ENCODE results near the gene TTC12. TPM values are rescaled to one million over a fixed set of nuclear protein-coding genes. Genes with fewer than 3 reads are reported as not detected.

The TTC12 gene
- total and polyA plus RNA-seq, 2 of the 8 experiments (the other 6 are each of a cell fraction or from before 2014, with no cell fraction given) = 4.7 to 9.0 TPM

- Histone ChIP-seq H3K4me1 (replicated peaks in 1 of 4; ENCODE audit: control insufficient read depth in 3 of 4, insufficient read depth in 4 of 4, low read length in 3 of 4) (no peaks in the 10 kb centered on the region), H3K27ac (ENCODE audit: low read depth, low read length) (no peak overlapping the region), H3K4me2 (ENCODE audit: insufficient read depth in 1 of 2, low read depth in 2 of 2, low read length in 2 of 2) (no peak overlapping the region), H3K79me2 (ENCODE audit: control insufficient read depth in 1 of 2, insufficient read depth in 2 of 2, low read length in 2 of 2) (no peaks in the 10 kb centered on the region), H2BK120ac (replicated peaks; ENCODE audit: low read depth, low read length) (no peak overlapping the region), H4K8ac (ENCODE audit: extremely low read depth, insufficient read depth, low read length) (no peak overlapping the region), H3K14ac (ENCODE audit: insufficient read length) (no peak overlapping the region), H3K4me3 (ENCODE audit: extremely low read depth in 1 of 4, insufficient read depth in 2 of 4, low read depth in 3 of 4, low read length in 4 of 4) (no peak overlapping the region), H3K36me3 (ENCODE audit: control insufficient read depth in 2 of 4, insufficient read depth in 4 of 4, low read length in 3 of 4) (no peaks in the 10 kb centered on the region), H4K91ac (replicated peaks; ENCODE audit: insufficient read length, low read length) (peak overlapping the region; percentile 31), H4K5ac (ENCODE audit: insufficient read length, low read depth, low read length) (no peak overlapping the region), H4K20me1 (replicated peaks in 1 of 2; ENCODE audit: control insufficient read depth in 1 of 2, insufficient read depth in 2 of 2, low read length in 2 of 2) (no peaks in the 10 kb centered on the region), H3K27me3 (replicated peaks in 1 of 4; ENCODE audit: control insufficient read depth in 3 of 4, extremely low read depth in 1 of 4, insufficient read depth in 3 of 4, low read length in 3 of 4) (no peaks in the 10 kb centered on the region), H2BK5ac (ENCODE audit: low read depth, low read length) (no peak overlapping the region; the same call in 1 of the 2 replicates), H3K56ac (replicated peaks; ENCODE audit: insufficient read length, low read depth, low read length) (no peak overlapping the region), H2AFZ (ENCODE audit: low read length) (no peak overlapping the region), H2BK20ac (ENCODE audit: low read length) (no peak overlapping the region), H2BK12ac (ENCODE audit: low read depth, low read length) (no peak overlapping the region), H2AK5ac (ENCODE audit: low read depth, low read length) (no peak overlapping the region), H3K9me3 (ENCODE audit: insufficient read depth in 2 of 2, low read depth in 1 of 2, low read length in 1 of 2) (no peaks in the 10 kb centered on the region), H3K23me2 (ENCODE audit: low read depth, low read length) (no peaks in the 10 kb centered on the region; the same call in 1 of the 2 replicates), H3K79me1 (ENCODE audit: low read depth, low read length) (no peaks in the 10 kb centered on the region), H3K9ac (replicated peaks in 1 of 4; ENCODE audit: extremely low read depth in 1 of 4, low read depth in 3 of 4, low read length in 3 of 4) (no peak overlapping the region), H3K18ac (ENCODE audit: extremely low read depth, low read length) (no peak overlapping the region), H2BK15ac (ENCODE audit: low read length) (no peak overlapping the region), H3K4ac (replicated peaks; ENCODE audit: insufficient read length, low read depth, low read length) (no peak overlapping the region), H3K23ac (ENCODE audit: insufficient read length) (no peak overlapping the region)
- CTCF ChIA-PET (ENCODE audit: partially characterized antibody) = no interaction called here
- POLR2A ChIA-PET (ENCODE audit: partially characterized antibody) = no interaction called here
- TF ChIP-seq JUND (IDR thresholded peaks at IDR 0.05; ENCODE audit: low read length) = no peak
- TF ChIP-seq TAF7 (optimal IDR thresholded peaks at IDR 0.05; ENCODE audit: borderline replicate concordance, low read depth, low read length) = no peak
- no peak for TF ChIP-seq SIN3A (conservative IDR thresholded peaks at IDR 0.05 in 1 of 2, IDR thresholded peaks at IDR 0.05 in 1 of 2; ENCODE audit: low read depth in 1 of 2, low read length in 2 of 2)
- TF ChIP-seq SP4 (IDR thresholded peaks at IDR 0.05; ENCODE audit: low read length) = no peak
- TF ChIP-seq EP300 (IDR thresholded peaks at IDR 0.05; ENCODE audit: borderline replicate concordance in 1 of 2, low read depth in 2 of 2, low read length in 2 of 2) = no peak
- no peak for TF ChIP-seq NANOG (IDR thresholded peaks at IDR 0.05; ENCODE audit: insufficient read depth, low read depth, low read length, poor library complexity, severe bottlenecking)
- TF ChIP-seq PHF8 (conservative IDR thresholded peaks at IDR 0.05; ENCODE audit: low read depth, low read length) = no peak
- TF ChIP-seq MAFK (IDR thresholded peaks at IDR 0.05; ENCODE audit: low read depth, low read length) = no peak
- TF ChIP-seq SP2 (IDR thresholded peaks at IDR 0.05; ENCODE audit: low read length) = no peak
- no peak for TF ChIP-seq BCL11A (IDR thresholded peaks at IDR 0.05; ENCODE audit: low read depth in 2 of 2, low read length in 2 of 2)
- no peak for TF ChIP-seq KDM4A (IDR thresholded peaks at IDR 0.05; ENCODE audit: low read depth, low read length, severe bottlenecking)
- no peak for TF ChIP-seq CBX5 (IDR thresholded peaks at IDR 0.05; ENCODE audit: low read depth, low read length)
- FAIRE-seq = no peak
- DNase-seq (ENCODE audit: low read depth in 1 of 2, low spot score in 2 of 2) = no peak
- 87% methylated on average over 21 of the region's 21 CpGs; no CpG with 5 or more reads in 1 of the 2 experiments for WGBS, 2 experiments (ENCODE audit: extremely low coverage in 1 of 2, insufficient coverage in 1 of 2, insufficient read length in 1 of 2, insufficient replicate concordance in 2 of 2, low coverage in 1 of 2, low lambda C conversion rate in 2 of 2, missing lambda C conversion rate in 1 of 2)
These were observed 96.2 kb downstream of the TTC12 start for GRCh38 chr11:113410414-113411135.
